GM19463 (cell line): Measurements from ENCODE around the gene DDX54.
"Not testable (repeated sequence)": the region's sequence is repeated elsewhere in the genome, so short reads cannot be mapped to it uniquely, and the experiment has no call there.

Experiments used
- ATAC-seq: cut with Tn5 transposase; IDR thresholded peaks from one replicate; pipeline ENCODE4 v1.9.1; 2021; ENCODE audit warnings: mild to moderate bottlenecking, moderate library complexity; ENCODE audit not compliant: unreplicated experiment

The DDX54 gene

DNA sequence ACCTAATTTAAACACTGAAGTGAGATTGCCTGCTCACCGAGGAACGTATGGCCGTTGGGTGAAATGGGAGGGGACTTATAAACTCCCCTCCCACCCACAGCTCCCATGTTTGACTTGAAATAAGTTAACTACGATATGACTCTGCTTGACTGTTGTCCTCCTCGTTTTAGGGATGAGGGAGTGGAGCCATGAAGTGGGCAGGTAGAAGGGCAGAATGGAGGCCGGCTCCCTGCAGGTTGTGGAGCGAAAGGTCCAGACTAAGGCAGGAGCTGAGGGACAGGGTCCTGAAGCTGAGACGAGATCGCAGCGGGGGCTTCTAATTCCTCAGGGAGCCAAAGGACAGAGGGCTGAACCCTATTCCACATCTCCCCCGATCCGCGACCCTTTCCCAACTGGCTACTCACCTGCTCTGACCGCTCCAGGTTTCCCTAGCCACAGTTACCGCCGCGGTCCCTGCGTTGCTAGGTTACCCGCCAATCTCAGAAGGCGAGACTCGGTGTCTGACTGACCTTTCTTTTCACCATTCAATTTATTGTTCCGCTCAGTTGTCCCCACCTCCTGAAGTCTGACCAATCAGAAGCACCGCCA, 35.4 kb upstream of the DDX54 start:
- no peak for ATAC-seq

DNA sequence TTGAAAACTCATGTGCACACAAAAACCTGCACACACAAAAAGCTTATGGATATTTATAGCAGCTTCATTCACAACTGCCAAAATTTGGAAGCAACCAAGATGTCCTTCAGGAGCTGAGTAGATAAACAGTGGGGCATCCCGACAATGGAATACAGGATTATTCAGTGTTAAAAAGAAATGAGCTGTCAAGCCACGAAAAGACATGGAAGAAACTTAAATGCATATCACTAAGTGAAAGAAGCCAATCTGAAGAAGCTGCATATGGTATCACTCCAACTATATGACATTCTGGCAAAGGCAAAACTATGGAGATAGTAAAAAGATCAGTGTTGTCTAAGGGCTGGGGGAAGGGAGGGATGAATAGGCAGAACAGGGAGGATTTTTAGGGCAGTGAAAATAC, 30.7 kb upstream of the DDX54 start:
- ATAC-seq, result no peak

DNA sequence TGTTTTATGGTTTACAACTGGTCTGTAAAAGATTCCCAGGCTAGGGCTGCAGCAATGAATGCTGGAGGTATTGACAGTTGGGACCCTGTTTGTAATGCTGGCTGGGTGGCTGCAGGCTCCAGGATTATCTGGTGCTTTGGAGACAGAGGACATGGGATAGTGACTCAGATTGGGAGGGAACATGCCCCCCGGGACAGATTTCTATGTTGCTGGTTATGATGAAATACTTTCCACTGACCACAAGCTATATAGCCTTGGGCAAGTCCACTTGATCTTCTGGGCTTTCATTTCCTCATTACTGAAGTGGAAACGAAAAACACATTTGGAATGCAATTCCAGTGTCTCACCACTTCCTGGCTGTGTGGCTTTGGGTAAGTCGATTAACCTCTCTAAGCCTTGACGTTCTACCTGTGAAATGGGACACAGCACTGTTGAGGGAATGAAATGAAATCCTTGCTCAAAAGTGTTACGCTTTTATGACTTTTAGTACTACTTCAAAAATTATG, 29.7 kb upstream of the DDX54 start:
- ATAC-seq, result no peak

DNA sequence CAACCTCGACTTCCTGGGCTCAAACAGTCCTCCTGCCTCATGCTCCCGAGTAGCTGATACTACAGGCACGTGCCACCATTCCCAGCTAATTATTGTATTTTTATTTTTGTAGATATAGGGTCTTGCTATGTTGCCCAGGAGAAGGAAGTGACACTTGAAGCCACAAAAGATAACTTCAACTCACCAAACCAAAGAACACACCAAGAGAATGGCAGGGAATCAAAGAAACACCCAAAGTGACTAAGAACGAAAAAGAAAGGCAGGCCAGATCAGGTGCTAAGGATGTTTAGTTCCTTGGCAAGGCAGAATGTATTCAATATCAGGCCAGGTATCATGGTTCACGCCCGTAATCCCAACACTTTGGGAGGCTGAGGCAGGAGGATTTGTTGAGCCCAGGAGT, 25.9 kb upstream of the DDX54 start:
- ATAC-seq, result no peak

DNA sequence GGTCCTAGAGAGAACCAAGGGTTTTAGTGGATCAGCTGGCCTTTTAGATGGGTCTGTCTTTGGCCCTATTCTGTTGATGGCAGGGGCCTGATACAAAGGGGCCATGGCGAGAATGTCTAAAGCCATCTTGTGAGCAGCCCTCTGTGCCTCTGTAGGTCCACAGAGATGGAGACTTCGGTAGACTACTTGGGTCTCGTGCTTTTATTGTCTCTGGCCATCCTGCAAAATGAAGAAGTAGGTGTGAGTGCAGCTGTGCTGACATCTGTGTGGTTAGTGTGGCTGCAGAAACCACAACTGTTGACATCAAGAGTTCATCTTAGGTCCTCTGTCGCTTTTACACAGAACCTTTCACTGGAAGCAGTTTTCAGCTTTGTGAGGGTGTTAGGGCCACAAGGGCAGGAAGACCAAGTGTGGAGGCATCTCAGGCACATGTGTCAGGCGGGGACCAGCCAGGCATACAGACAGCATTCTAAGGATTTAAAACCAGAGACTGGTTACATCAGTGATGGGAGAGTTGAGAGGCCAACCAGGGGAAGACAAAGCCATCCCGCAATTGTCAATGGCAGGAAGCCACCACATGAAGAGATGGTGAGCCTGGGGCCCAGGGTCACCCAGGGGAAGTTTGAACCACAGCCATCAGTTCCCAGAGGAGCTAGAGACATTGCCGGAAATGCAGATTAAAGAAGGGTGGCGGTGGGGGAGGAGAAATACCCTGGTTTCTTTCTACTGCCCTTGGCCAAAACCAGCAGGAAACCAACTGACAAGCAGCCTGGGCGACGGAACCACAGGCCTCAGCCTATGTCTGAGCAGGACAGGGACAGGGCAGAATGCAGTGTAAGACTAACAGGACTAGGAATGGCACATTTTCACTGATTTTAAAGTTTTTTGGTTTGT, 23.0 kb upstream of the DDX54 start:
- peak; percentile 73 for ATAC-seq

DNA sequence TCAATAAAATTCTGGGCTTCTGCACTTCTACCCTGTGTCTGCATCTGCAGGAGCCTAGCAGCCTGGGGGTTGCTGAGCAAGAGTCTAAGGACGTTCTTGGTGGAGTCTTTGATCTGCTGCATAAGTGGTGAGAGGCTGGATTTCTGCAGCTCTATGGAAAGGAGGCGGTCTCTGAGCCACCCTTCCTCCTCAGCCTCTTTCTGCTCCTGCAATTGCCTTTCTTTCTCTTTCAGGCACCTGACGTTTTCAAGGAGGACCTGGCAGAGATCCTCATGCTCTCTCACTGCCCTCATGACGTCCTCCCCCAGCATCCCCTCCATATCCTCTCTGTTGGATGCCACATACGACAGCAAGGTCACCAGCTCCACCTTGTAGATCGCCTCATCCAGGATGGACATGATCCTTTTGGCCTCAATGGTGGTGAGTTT, 22.3 kb upstream of the DDX54 start:
- ATAC-seq, result no peak

DNA sequence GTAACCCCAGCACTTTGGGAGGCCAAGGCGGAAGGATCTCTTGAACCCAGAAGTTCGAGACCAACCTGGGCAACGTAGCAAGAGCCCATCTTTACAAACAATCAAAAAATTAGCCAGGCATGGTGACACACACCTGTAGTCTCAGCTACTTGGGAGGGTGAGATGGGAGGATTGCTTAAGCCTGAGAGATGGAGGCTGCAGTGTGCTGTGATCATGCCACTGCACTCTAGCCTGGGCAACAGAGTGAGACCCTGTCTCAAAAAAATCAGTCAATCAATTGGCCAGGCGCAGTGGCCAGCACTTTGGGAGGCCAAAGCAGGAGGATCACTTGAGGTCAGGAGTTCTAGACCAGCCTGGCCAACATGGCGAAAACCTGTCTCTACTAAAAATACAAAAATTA, 21.5 kb upstream of the DDX54 start:
- ATAC-seq, result not testable (repeated sequence)

DNA sequence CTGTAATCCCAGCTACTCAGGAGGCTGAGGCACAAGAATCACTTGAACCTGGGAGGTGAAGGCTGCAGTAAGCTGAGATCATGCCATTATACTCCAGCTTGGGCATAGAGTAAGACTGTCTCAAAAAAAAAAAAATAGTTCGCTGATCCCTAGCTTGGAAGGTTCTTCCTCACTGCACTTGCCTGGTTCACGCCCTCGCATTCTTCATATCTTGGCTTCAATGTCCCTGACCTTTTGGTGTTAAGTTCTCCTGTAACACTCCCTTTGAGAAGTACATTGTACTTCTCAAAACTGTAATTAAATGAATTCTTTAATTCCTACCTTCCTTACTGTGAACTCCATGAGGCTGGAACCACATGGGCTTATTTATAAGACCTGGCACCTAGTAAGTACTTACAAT, 19.5 kb upstream of the DDX54 start:
- no peak for ATAC-seq

DNA sequence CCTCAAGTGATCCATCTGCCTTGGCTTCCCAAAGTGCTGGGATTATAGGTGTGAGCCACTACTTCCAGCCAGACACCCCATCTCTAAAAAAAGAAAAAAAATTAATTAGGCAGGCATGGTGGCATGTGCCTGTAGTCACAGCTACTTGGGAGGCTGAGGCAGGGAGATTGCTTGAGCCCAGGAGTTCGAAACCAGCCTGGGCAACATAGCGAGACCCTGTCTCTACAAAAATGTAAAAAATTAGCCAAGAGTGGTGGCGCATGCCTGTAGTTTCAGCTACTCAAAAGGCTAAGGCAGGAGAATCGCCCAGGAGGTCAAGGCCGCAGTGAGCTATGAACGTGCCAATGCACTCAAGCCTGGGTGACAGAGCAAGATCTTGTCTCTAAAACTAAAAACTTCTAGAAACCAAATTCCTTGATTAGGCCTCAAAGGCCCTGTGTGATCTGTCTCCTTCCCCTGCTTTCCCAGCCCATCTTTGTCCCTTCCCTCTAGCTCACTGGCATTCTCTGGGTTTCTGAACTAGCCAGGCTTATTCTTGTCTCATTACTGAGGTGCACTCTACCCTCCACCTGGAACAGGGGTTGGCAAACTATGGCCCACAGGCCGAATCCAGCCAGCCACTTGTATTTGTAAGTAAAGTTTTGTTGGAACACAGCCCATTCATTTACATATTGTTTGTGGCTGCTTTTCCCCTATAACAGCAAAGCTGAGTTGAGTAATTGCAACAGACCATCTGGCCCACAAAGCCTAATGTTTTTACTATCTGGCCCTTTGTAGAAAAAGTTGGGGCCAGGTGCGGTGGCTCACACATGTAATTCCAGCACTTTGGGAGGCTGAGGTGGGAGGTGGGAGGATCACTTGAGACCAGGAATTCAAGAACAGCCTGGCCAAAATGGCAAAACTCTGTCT, 18.8 kb upstream of the DDX54 start:
- ATAC-seq, result no peak

DNA sequence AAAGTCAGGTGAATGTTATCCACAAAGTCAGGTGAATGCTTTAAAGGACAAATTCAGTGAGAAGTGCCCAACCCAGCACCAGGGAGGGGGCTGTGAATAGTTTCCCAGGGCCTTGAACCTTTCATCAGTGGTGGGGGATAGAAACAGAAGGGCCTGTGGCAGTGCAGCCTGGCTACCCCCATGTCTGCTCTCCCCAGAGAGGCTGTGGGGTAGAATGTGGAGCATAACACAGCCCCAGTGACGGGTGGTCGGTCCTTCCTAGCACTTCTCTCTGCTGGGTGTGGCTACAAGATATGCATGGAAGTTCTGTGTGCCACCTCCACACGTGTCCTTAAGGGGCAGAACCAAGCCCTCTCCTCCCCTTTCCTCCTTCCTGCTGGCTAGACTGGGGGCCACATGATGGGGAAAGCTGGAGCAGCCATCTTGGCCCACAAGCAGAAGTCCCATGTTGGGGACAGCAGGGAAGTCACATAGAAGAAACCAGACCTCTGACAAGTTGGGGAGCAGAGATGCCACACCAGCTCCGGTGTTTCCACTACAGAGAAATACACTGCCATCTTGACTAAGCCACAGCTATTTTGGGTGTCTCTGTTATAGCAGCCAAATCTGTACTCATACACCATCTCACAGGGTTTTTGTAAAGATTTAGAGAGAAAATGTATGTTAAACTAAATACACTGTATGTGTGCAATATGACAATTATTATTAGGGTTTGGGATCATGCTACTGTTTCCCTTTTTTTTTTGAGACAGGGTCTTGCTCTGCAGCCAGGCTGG, 17.2 kb upstream of the DDX54 start:
- no peak for ATAC-seq

DNA sequence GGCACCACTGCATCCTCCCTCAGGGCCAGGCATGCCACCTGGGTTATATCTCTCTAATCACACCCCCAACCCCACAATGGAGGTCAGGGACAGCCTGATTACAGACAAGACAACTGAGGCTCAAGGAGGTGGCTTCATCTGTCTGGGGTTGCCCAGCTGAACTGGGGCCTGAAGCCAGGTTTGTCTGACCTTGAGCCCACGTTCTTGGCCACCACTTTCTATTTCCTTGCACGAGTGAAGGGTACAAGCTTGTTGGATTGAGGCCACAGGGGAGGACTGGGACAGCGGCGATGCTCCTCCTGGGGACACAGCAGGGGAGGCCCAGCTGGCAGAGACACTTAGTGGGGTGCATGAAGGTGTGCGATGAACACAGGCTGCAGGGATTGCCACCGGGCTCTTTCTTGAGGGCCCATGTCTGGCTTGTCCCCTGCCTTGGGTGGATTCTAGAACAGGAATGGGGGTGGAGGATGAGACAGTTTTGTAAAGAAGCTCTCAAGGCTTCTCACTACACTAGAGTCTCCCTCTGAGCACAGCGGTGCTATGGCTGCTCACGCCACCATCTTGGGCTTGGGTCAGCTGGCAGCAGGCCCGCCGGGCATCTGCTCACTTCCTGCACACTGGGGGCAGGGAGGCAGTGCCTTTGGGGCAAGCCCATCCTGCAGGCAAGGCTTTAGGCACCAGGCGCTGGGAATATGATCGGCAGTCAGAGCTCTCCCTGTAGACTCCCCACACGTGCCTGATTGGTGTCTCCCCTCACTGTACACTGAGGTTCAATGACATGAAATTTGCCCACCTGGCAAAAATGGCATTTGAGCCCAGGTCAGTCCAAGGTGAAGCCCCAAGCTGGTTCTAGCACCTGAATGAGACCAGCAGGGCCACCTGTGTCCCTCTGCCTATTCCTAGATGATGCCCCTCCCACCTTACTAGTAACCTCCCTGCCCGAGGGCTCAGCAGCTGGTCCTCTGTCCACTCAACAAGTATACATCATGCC, 16.2 kb upstream of the DDX54 start:
- no peak for ATAC-seq

DNA sequence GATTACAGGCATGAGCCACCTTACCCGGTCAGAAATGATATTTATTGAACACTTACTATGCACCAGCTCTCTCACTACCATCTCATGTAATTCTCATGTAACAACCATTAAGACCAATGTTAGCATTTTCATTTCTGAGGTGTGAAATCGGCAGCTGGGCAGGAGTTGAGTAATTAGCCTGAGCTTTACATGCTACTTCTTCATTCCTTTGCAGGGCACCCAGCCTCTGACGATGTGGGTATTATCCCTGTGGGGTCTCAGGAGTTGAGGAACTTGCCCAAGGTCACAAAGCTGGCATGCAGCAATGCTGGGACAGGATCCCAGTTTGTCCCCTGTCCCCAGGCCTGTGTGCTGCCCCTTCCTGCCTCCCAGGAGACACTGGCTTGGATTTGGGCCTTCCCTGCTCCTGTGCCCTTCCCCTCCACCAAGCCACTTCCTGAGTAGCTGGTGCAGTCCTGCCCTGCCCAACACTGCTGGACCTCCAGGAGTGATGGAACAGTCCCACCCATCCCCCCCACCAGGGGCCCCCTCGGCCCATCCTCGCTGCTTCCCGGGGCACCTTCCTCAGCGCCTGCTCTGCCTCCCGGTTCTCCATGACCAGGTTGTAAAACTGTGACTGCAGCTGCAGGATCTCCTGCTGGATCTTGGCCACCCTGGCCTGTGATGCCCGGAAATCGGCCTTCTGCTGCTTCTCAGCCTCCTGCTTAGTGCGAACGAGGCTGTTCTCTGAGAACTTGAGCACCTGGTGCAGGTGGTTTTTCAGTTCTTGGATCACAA, 14.9 kb upstream of the DDX54 start:
- ATAC-seq, result no peak

DNA sequence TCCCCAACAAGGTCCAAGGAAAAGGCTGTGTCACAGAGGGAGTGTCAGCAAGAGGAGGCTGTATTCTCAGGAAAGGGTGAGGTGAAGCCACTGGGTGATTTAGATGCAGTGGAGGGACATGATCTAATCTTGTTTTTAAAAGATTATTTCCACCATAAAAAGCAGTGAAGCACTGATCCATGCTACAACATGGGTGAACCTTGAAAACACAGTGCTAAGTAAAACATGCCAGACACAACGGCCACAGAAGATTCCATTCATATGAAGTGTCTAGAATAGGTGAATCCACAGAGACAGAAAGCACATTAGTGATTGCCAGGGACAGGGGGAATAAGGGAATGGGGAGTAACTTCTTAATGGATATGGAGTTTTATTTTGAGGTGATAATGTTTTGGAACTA, 13.0 kb upstream of the DDX54 start:
- no peak for ATAC-seq

DNA sequence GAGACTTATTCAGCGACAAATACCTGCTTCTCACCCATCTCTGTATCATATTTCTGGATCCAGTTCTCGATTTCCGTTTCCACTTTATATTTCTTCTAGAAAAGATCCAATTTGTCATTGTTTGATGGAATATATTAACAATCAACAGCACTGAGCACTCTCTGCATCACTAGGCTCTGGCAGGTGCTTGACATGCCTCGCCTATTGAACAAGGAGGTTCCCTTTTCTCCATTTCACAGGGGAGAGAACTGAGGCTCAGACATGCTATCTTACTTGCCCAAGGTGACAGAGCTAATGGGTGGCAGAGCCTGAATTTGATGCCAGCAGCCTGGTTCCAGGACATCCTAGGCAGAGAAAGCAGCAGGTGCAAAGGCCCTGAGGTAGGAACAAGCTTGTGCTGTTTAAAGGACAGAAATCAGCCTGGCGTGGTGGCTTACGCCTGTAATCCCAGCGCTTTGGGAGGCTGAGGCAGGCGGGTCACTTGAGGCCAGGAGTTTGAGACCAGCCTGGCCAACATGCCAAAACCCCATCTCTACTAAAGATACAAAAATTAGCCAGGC, 12.3 kb upstream of the DDX54 start:
- no peak for ATAC-seq

DNA sequence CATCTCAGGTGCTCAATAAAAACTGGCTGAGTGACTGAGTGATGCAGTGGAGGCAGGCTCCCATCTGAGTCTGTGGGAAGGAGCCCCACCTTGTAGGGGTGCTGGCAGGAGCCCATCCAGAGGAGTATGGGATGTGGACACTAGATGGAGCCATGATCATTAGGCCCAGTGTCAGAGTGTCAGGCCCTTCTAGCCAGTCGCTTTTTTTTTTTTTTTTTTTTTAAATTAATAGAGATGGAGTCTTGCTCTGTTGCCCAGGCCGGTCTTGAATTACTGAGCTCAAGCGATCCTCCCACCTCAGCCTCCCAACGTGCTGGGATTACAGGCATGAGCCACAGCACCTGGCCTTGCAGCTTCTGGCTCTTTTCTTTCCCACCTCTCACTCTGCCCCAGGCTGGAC, 11.7 kb upstream of the DDX54 start:
- peak; percentile 76 for ATAC-seq

DNA sequence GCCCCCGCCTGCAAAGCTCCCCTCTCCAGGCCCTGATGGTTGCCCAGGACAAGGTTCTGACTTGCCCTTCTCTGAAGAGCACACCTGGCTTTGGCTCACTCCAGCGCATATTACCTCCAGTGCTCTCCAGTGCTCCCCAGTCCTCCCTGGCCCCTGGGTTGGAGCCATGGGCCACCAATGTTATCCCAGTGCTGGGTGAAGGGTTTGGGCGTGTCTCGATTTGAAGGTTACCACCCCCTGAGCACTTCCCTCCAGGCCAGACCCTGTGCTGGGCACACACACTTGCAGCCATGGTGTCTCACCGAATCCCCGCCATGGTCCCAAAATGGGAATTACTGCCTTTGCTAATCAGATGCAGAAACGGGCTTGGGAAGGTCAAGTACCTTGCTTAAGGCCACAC, 11.3 kb upstream of the DDX54 start:
- no peak for ATAC-seq

DNA sequence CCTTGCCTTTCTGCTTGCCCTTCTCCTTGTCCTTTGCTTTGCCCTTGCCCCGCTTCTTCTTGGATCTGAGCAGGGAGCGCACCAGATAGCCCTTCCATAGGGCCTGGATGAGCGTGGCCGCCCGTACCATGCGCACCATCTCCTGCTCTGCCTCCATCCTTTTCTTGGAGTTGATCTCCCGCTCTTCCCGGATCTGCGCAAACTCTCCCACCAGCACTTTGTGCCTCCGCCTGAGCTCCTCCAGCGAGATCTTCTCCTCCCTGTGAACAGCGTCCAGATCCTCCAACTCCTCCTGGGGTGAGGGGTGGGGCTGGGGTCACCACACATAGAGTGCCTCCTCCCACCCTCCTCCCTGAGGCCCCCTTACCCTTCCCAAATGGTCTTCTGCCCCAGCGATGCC, 10.3 kb upstream of the DDX54 start:
- no peak for ATAC-seq

DNA sequence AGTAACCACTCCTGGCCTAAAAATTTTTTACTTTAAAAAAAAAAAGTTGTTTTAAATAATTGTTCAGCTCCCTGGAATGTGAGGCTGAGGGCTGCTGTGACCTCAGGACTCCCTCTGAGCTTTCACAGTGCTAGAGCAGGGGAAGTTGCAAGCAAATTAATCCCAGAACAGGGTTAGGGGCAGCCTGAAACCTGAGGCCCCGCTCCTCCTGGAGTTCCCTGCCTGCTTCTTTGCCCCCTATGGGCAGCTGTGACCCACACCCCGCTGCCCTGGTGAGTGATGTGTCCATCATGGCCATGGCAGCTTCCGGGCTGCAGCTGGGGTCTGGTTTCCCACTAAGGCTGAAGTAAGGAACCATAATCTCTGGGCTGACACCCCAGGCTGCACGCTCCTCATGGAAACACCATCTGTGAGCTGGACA, 9.7 kb upstream of the DDX54 start:
- no peak for ATAC-seq
